Mucosa of stomach (tissue), 1 donor: ENCODE results near the gene LAMP5.

Experiments
- H3K27me3 ChIP-seq: one replicate; pipeline ENCODE4 v1.7.0; 2013; ENCODE audit warnings: mild to moderate bottlenecking, low read length; ENCODE audit not compliant: control insufficient read depth, insufficient read depth
- H3K36me3 ChIP-seq: one replicate; pipeline ENCODE4 v1.7.0; 2013; ENCODE audit warnings: low read length; ENCODE audit not compliant: control insufficient read depth, insufficient read depth
- H3K4me1 ChIP-seq: one replicate; pipeline ENCODE4 v1.7.0; 2013; ENCODE audit warnings: mild to moderate bottlenecking, low read length; ENCODE audit not compliant: control insufficient read depth, insufficient read depth
- H3K4me3 ChIP-seq: one replicate; pipeline ENCODE4 v1.7.0; 2013; ENCODE audit warnings: low read length
- H3K9ac ChIP-seq: one replicate; pipeline ENCODE4 v1.7.0; 2013; ENCODE audit warnings: mild to moderate bottlenecking, low read length, moderate library complexity
- H3K9me3 ChIP-seq: one replicate; pipeline ENCODE4 v1.7.0; 2013; ENCODE audit warnings: mild to moderate bottlenecking, low read length, moderate library complexity; ENCODE audit not compliant: control insufficient read depth
- donor health status: Pancreatic carcinoma.

The LAMP5 gene

GRCh38 chr20:9551808-9552550, 37.6 kb downstream of the LAMP5 start:
- H3K9me3 ChIP-seq: no peaks in the 10 kb centered on the region
- no peak overlapping the region for H3K4me3 ChIP-seq
- no peak overlapping the region for H3K9ac ChIP-seq
- H3K4me1 ChIP-seq: no peaks in the 10 kb centered on the region
- H3K27me3 ChIP-seq: no peaks in the 10 kb centered on the region
- H3K36me3 ChIP-seq: no peaks in the 10 kb centered on the region

- no peak overlapping the region for H3K4me3 ChIP-seq
- no peaks in the 10 kb centered on the region for H3K36me3 ChIP-seq
- H3K9ac ChIP-seq: no peak overlapping the region
- H3K4me1 ChIP-seq: no peaks in the 10 kb centered on the region
- no peaks in the 10 kb centered on the region for H3K9me3 ChIP-seq
- no peaks in the 10 kb centered on the region for H3K27me3 ChIP-seq
Observed at GRCh38 chr20:9555781-9556180, 41.4 kb downstream of the LAMP5 start.

GRCh38 chr20:9557411-9557810, 43.0 kb downstream of the LAMP5 start:
- H3K4me3 ChIP-seq: no peak overlapping the region
- no peaks in the 10 kb centered on the region for H3K36me3 ChIP-seq
- no peaks in the 10 kb centered on the region for H3K4me1 ChIP-seq
- no peak overlapping the region for H3K9ac ChIP-seq
- H3K27me3 ChIP-seq: no peaks in the 10 kb centered on the region
- H3K9me3 ChIP-seq: no peaks in the 10 kb centered on the region

- Histone ChIP-seq H3K27me3 (no peaks in the 10 kb centered on the region), H3K4me3 (no peak overlapping the region), H3K9ac (no peak overlapping the region), H3K4me1 (no peaks in the 10 kb centered on the region), H3K9me3 (no peaks in the 10 kb centered on the region), H3K36me3 (no peaks in the 10 kb centered on the region)
Observed at GRCh38 chr20:9565910-9566550, 51.6 kb downstream of the LAMP5 start.

- Histone ChIP-seq H3K9ac (no peak overlapping the region), H3K9me3 (no peaks in the 10 kb centered on the region), H3K4me3 (no peak overlapping the region), H3K36me3 (no peaks in the 10 kb centered on the region), H3K4me1 (no peaks in the 10 kb centered on the region), H3K27me3 (no peaks in the 10 kb centered on the region)
Observed at GRCh38 chr20:9566977-9567376, 52.6 kb downstream of the LAMP5 start.

GRCh38 chr20:9570612-9571011, 56.2 kb downstream of the LAMP5 start:
- Histone ChIP-seq H3K4me3 (no peak overlapping the region), H3K36me3 (no peaks in the 10 kb centered on the region)

GRCh38 chr20:9571783-9572182, 57.4 kb downstream of the LAMP5 start:
- peaks cover 5% of the 10 kb centered on the region for H3K4me1 ChIP-seq

More at GRCh38 chr20:9570612-9571011, 56.2 kb downstream of the LAMP5 start:
- Histone ChIP-seq H3K27me3 (no peaks in the 10 kb centered on the region), H3K9ac (no peak overlapping the region), H3K9me3 (no peaks in the 10 kb centered on the region), H3K4me1 (peaks cover 5% of the 10 kb centered on the region)

GRCh38 chr20:9572670-9573069, 58.3 kb downstream of the LAMP5 start:
- Histone ChIP-seq H3K9ac (no peak overlapping the region), H3K9me3 (no peaks in the 10 kb centered on the region), H3K27me3 (no peaks in the 10 kb centered on the region), H3K4me1 (peaks cover 5% of the 10 kb centered on the region), H3K4me3 (no peak overlapping the region), H3K36me3 (no peaks in the 10 kb centered on the region)

More at GRCh38 chr20:9571783-9572182, 57.4 kb downstream of the LAMP5 start:
- no peak overlapping the region for H3K4me3 ChIP-seq
- no peaks in the 10 kb centered on the region for H3K27me3 ChIP-seq
- no peaks in the 10 kb centered on the region for H3K9me3 ChIP-seq
- H3K9ac ChIP-seq: no peak overlapping the region
- H3K36me3 ChIP-seq: no peaks in the 10 kb centered on the region

- Histone ChIP-seq H3K9me3 (no peaks in the 10 kb centered on the region), H3K27me3 (no peaks in the 10 kb centered on the region), H3K4me3 (no peak overlapping the region), H3K9ac (no peak overlapping the region), H3K36me3 (no peaks in the 10 kb centered on the region), H3K4me1 (peaks cover 5% of the 10 kb centered on the region)
Observed at GRCh38 chr20:9573335-9574151, 59.2 kb downstream of the LAMP5 start.

- Histone ChIP-seq H3K27me3 (no peaks in the 10 kb centered on the region), H3K9ac (no peak overlapping the region), H3K4me1 (peaks cover 5% of the 10 kb centered on the region), H3K9me3 (no peaks in the 10 kb centered on the region), H3K4me3 (no peak overlapping the region), H3K36me3 (no peaks in the 10 kb centered on the region)
Observed at GRCh38 chr20:9574181-9574580, 59.8 kb downstream of the LAMP5 start.

GRCh38 chr20:9574776-9575175, 60.4 kb downstream of the LAMP5 start:
- Histone ChIP-seq H3K9ac (no peak overlapping the region), H3K36me3 (no peaks in the 10 kb centered on the region), H3K4me1 (peaks cover 5% of the 10 kb centered on the region), H3K4me3 (no peak overlapping the region), H3K27me3 (no peaks in the 10 kb centered on the region), H3K9me3 (no peaks in the 10 kb centered on the region)

- Histone ChIP-seq H3K4me3 (no peak overlapping the region), H3K4me1 (peaks cover 5% of the 10 kb centered on the region), H3K9me3 (no peaks in the 10 kb centered on the region), H3K36me3 (no peaks in the 10 kb centered on the region), H3K27me3 (no peaks in the 10 kb centered on the region), H3K9ac (no peak overlapping the region)
Observed at GRCh38 chr20:9575836-9576235, 61.4 kb downstream of the LAMP5 start.
